Measurements from ENCODE around the gene SRXN1.

SRXN1 gene

GRCh38 chr20:634148-634925 is 18.7 kb downstream of the SRXN1 start:
- DNase-seq, result no peak

GRCh38 chr20:631101-631500 is 21.9 kb downstream of the SRXN1 start:
- DNase-seq, result no peak

GRCh38 chr20:626579-626978 is 26.4 kb downstream of the SRXN1 start:
- DNase-seq, result no peak

GRCh38 chr20:625360-625932 is 27.6 kb downstream of the SRXN1 start:
- no peak for DNase-seq

- no peak for DNase-seq
These were observed 29.3 kb downstream of the SRXN1 start for GRCh38 chr20:623704-624103.

- DNase-seq, result no peak
These were observed 30.0 kb downstream of the SRXN1 start for GRCh38 chr20:623021-623420.

- DNase-seq, result no peak
These were observed 30.8 kb downstream of the SRXN1 start for GRCh38 chr20:622161-622560.

GRCh38 chr20:621125-621756 is 31.8 kb downstream of the SRXN1 start:
- DNase-seq, result no peak

- DNase-seq, result no peak
These were observed 32.8 kb downstream of the SRXN1 start for GRCh38 chr20:620246-620645.

GRCh38 chr20:618980-619379 is 34.0 kb downstream of the SRXN1 start:
- no peak for DNase-seq

GRCh38 chr20:617934-618690 is 34.9 kb downstream of the SRXN1 start:
- no peak for DNase-seq

GRCh38 chr20:615514-615913 is 37.5 kb downstream of the SRXN1 start:
- DNase-seq, result no peak

GRCh38 chr20:611843-612185 is 41.2 kb downstream of the SRXN1 start:
- no peak for DNase-seq

- DNase-seq, result no peak
These were observed 41.8 kb downstream of the SRXN1 start for GRCh38 chr20:611047-611842.

GRCh38 chr20:610130-611046 is 42.6 kb downstream of the SRXN1 start, which contains the start of gene TCF15:
Gene TCF15, minus strand, starts transcription at chr20:610309. Its CDS starts 72 bp downstream, at chr20:610237.
- no peak for DNase-seq

GRCh38 chr20:609371-609964 is 43.5 kb downstream of the SRXN1 start:
- no peak for DNase-seq

- no peak for DNase-seq
These were observed 44.0 kb downstream of the SRXN1 start for GRCh38 chr20:608970-609369.

GRCh38 chr20:607476-607875 is 45.5 kb downstream of the SRXN1 start:
- DNase-seq, result no peak

- DNase-seq, result no peak
These were observed 47.8 kb downstream of the SRXN1 start for GRCh38 chr20:605237-605636.

- DNase-seq, result no peak
These were observed 49.8 kb downstream of the SRXN1 start for GRCh38 chr20:603116-603640.

Data from CD4-positive, alpha-beta T cell treated with Interferon gamma for 1 hour (primary cell).